Erythroblast (primary cell): ENCODE data around the gene SRRM3.
"Not testable (repeated sequence)": the region's sequence is repeated elsewhere in the genome, so short reads cannot be mapped to it uniquely, and the experiment has no call there.

Experiments
- GATA1 ChIP-seq: IDR thresholded peaks from 2 replicates; pipeline ENCODE4 v1.6.1; 2011; ENCODE audit warnings: low read depth, mild to moderate bottlenecking, control low read depth, low read length, moderate library complexity
- POLR2A ChIP-seq: IDR thresholded peaks from 2 replicates; pipeline ENCODE4 v1.6.1; 2011; ENCODE audit warnings: mild to moderate bottlenecking, low read length

DNA sequence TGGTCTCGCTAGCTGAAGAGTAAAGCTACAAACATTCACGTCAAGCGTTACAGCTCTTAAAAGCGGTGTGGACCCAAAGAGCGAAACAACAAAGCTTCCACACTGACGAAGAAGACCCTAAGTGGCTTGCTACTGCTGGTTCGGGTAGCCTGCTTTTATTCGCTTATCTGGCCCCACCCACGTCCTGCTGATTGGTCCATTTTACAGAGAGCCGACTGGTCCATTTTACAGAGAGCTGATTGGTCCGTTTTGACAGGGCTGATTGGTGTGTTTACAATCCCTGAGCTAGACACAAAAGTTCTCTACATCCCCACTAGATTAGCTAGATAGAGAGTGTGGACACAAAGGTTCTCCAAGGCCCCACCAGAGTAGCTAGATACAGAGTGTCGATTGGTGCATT is 107.2 kb downstream of the SRRM3 start:
- not testable (repeated sequence) for TF ChIP-seq POLR2A, GATA1
